ES-I3 (cell line): ENCODE results near the gene OR2AP1.

Source experiments
- H3K36me3 ChIP-seq: 2 replicates; pipeline ENCODE4 v1.6.1; 2013; ENCODE audit warnings: mild to moderate bottlenecking, low read length, control low read depth, moderate library complexity; ENCODE audit not compliant: insufficient read depth
- H3K4me1 ChIP-seq: 2 replicates; pipeline ENCODE4 v1.6.1; 2013; ENCODE audit warnings: mild to moderate bottlenecking, control low read depth, low read length; ENCODE audit not compliant: insufficient read depth
- H3K9ac ChIP-seq: 2 replicates; pipeline ENCODE4 v1.6.1; 2013; ENCODE audit warnings: low read depth, mild to moderate bottlenecking, low read length, moderate library complexity
- H3K9me3 ChIP-seq: 2 replicates; pipeline ENCODE4 v1.6.1; 2013; ENCODE audit warnings: mild to moderate bottlenecking, low read length, moderate library complexity; ENCODE audit not compliant: control insufficient read depth, insufficient read depth

OR2AP1 gene

GRCh38 chr12:55624056-55624455 lies 51.8 kb downstream of the OR2AP1 start:
- H3K9ac ChIP-seq: no peak overlapping the region
- no peaks in the 10 kb centered on the region for H3K9me3 ChIP-seq
- no peaks in the 10 kb centered on the region for H3K36me3 ChIP-seq
- H3K4me1 ChIP-seq: no peaks in the 10 kb centered on the region
